Coronary artery (tissue), 2 donors: Measurements from ENCODE around the gene NTN4.

Experiments
- DNase-seq: peaks from one replicate; pipeline ENCODE4 v3.0.0-alpha.2; 2017; ENCODE audit warnings: low spot score
- H3K27ac ChIP-seq, 2 donors: fragments of 200-600 bp; sonication (generic); one replicate each; pipeline ENCODE4 v1.5.1; 2016 to 2019
- H3K4me3 ChIP-seq: fragments of 200-600 bp; sonication (generic); 2 replicates; pipeline ENCODE4 v1.5.1; 2016; ENCODE audit warnings: mild to moderate bottlenecking, moderate library complexity
- TF ChIP-seq, protein P1 (sequence below): fragments of 200-600 bp; sonication (generic); IDR thresholded peaks from one replicate; pipeline ENCODE4 v1.5.1; 2019; ENCODE audit warnings: antibody characterized with exemption

Gene NTN4

DNA sequence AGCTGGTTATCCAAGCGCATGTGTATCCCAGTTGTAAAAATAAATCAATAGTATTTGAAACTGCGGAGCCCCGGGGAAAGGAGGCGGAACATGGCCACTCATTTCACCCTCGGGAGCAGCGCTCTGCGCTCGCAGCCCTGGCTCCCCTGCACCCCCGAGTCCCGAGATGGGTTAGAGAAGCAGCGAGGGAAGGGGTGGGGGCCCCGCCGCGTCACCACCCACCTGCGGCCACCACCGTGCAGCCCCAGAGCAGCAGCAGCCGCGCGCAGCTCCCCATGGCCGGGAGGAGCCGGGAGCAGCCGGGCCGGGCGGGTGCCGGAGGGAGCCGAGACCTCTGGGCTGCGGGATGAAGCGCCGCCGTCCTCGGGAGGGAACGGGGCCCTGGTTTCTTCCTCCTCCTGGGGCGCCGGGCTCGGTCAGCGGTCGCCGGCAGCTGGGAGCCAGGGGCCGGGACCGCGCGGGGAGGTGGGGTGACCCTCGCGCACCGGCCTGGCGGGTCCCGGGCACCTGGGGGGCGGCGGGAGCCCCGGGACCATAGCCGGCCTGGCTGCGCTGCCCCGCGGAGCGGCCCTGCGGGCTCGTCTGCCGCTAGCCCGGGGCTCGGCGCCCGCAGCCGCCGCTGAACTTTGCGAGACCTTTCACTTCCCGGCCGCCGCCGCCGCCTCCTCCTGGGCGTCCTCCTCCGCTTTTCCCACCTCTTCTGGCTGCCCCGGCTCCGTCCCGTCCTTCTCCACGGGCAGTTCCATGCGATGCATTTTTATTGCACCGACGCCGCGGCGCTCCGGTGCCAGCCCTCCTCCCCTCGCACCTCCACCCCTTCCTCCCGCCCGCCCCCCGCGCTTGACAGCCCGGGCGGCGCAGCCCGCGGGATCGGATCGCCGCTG is at the start of gene NTN4:
NTN4 (minus strand) TSS at position 732 of the 884 bp plus-strand sequence; CDS start at position 277, 455 bp downstream.
- peak; percentile 77 for DNase-seq
- Histone ChIP-seq H3K4me3 (peak within 1 kb of the TSS; percentile 81), H3K27ac (peak within 1 kb of the TSS; percentile 87 to 95)
- TF ChIP-seq, protein P1, sequence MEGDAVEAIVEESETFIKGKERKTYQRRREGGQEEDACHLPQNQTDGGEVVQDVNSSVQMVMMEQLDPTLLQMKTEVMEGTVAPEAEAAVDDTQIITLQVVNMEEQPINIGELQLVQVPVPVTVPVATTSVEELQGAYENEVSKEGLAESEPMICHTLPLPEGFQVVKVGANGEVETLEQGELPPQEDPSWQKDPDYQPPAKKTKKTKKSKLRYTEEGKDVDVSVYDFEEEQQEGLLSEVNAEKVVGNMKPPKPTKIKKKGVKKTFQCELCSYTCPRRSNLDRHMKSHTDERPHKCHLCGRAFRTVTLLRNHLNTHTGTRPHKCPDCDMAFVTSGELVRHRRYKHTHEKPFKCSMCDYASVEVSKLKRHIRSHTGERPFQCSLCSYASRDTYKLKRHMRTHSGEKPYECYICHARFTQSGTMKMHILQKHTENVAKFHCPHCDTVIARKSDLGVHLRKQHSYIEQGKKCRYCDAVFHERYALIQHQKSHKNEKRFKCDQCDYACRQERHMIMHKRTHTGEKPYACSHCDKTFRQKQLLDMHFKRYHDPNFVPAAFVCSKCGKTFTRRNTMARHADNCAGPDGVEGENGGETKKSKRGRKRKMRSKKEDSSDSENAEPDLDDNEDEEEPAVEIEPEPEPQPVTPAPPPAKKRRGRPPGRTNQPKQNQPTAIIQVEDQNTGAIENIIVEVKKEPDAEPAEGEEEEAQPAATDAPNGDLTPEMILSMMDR, result no peak

DNA sequence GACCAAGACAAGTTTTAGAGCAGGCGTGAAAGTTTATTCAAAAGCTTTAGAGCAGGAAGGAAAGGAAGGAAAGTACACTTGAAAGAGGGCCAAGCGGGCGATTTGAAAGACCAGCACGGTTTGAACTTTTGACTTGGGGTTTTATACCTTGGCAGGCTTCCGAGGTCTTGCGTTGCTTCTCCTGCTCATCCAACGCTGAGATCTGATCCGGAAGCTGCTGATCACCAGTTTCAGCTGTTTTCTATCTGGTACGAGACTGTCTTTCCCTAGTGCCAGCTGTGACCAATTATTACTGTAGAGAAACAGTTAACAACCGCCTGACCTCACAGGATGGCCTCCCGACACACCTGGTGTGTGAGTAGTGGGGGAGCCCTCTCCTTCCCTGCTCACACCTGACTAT is 47.6 kb upstream of the NTN4 start:
- Histone ChIP-seq H3K27ac (no peak overlapping the region), H3K4me3 (no peak overlapping the region)
- DNase-seq, result no peak
- TF ChIP-seq, protein P1, result no peak

DNA sequence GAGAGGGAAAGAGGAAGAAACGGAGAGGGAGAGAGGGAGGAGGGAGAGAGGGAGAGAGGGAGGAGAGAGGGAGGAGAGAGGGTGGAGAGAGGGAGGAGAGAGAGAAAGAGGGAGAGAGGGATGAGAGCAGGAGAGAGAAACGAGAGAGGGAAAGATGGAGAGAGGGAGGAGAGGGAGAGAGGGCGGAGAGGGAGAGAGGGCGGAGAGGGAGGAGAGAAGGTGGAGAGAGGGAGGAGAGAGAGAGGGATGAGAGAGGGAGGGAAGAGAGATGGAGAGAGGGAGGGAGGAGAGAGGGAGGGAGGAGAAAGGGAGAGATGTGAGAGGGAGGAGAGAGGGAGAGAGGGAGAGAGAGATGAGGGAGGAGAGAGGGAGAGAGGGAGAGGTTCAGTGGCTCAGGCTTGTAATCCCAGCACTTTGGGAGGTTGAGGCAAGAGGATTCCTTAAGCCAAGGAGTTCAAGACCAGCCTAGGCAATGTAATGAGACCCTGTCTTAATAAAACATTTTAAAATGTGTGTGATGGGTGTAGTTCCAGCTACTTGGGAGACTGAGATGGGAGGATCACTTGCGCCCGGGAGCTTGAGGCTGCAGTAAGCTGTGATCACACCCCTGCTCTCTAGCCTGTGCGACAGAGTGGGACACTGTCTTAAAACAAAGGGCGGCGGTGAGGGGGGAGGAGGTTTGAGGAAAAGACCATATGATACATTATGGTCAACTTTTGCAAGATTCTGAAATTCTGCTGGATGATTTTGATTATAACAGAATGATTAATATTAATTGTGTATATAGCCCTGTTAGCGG is 46.9 kb upstream of the NTN4 start:
- no peak overlapping the region for H3K27ac ChIP-seq
- DNase-seq, result no peak
- TF ChIP-seq, protein P1, result no peak
- no peak overlapping the region for H3K4me3 ChIP-seq

DNA sequence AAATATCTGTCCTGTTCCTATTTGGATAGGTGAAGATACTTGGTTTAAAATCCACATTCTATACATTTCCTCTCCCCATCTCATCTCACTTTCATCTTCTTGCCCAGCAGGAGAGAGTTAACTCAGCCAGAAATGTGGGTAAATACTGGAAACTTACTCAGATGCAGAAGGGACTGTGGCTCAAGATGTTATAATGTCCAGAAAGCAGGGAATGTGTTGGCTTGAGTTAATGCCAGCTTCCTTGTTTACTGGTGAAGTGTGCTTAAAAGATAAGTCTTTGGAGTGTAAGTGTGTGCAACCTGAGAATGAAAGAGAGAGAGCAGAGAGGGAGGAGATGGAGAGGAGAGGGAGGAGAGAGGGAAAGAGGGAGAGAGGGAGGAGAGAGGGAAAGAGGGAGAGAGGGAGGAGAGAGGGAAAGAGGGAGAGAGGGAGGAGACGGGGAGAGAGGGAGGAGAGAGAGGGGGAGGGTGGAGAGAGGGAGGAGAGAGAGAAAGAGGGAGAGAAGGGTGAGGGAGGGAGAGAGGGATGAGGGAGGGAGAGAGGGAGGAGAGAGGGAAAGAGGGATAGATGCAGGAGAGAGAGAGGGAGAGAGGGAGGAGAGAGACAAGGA is 46.2 kb upstream of the NTN4 start:
- H3K27ac ChIP-seq, result no peak overlapping the region
- TF ChIP-seq, protein P1, result no peak

DNA sequence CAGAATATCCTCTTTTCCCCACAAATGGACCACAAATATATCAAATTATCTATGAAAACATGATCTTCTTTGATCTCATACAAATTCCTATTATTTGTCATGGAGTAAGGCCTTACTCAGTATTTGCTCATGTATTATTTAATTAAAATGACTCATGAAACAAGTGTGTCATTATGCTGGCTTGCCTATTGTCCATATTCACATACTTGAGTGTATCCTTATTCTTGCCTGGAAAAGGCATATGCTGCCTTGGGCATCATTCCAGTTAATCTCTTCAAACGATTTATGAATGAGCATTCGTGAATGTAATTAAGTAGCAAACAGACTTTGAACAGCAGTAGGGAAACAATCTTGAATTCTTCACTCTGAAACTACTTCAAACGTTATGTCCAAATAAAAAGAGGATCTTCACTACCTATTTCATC is 45.6 kb upstream of the NTN4 start:
- TF ChIP-seq, protein P1, result no peak
- H3K4me3 ChIP-seq, result no peak overlapping the region
- no peak for DNase-seq
- H3K27ac ChIP-seq, result no peak overlapping the region

More for the DNA sequence above, 46.2 kb upstream of the NTN4 start:
- no peak for DNase-seq
- H3K4me3 ChIP-seq, result no peak overlapping the region

DNA sequence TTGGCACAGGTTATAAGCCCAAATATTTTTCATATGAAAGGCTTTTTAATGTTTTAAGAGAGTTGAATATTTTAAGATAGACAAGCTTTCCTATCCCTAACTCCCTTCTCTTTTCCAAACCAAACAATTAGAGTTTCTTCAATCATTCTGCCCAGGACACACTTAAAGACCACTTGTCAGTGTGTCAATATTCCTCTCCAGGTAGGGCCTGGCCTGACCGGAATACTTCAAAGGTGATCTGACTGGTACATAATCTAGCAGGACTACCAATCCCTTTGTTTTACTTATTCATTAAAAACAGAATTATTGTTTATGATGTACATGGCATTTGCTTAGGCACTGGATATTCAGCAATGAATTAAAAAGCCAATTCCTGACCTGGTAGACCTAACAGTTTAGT is 44.0 kb upstream of the NTN4 start:
- TF ChIP-seq, protein P1, result no peak
- no peak for DNase-seq
- no peak overlapping the region for H3K4me3 ChIP-seq
- no peak overlapping the region for H3K27ac ChIP-seq
